GM12865 (cell line): Measurements from ENCODE around the gene PANX2.

Source experiments
- DNase-seq: peaks from one replicate; pipeline ENCODE4 v3.0.0; 2010; ENCODE audit warnings: low read depth
- H3K4me3 ChIP-seq: 2 replicates; pipeline ENCODE4 v1.5.1; 2011; ENCODE audit warnings: mild to moderate bottlenecking, low read depth, low read length, control low read depth
- TF ChIP-seq, protein P1 (sequence below): IDR thresholded peaks from 2 replicates; pipeline ENCODE4 v1.5.1; 2011; ENCODE audit warnings: low read length, control low read depth, low read depth, inconsistent platforms; ENCODE audit not compliant: insufficient read depth; ENCODE audit errors: missing control alignments

Gene PANX2

DNA sequence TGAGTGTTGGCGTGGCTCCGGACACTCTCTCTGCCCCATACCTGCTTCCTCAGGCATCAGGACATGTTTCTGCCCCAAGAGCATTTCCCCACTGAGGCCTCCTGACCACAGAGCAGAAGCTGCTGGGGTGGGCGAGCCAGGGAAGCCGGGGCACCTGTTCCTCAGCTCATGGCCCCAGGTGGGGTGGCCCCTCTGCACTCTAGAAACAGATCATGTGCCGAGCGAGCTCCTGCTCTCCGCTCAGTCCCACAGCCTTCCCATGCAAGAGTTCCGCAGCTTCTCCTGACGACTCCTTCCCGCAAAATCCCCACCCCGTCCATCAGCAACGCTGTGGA is 22.4 kb upstream of the PANX2 start:
- TF ChIP-seq, protein P1, sequence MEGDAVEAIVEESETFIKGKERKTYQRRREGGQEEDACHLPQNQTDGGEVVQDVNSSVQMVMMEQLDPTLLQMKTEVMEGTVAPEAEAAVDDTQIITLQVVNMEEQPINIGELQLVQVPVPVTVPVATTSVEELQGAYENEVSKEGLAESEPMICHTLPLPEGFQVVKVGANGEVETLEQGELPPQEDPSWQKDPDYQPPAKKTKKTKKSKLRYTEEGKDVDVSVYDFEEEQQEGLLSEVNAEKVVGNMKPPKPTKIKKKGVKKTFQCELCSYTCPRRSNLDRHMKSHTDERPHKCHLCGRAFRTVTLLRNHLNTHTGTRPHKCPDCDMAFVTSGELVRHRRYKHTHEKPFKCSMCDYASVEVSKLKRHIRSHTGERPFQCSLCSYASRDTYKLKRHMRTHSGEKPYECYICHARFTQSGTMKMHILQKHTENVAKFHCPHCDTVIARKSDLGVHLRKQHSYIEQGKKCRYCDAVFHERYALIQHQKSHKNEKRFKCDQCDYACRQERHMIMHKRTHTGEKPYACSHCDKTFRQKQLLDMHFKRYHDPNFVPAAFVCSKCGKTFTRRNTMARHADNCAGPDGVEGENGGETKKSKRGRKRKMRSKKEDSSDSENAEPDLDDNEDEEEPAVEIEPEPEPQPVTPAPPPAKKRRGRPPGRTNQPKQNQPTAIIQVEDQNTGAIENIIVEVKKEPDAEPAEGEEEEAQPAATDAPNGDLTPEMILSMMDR, result no peak
- no peak for DNase-seq
- H3K4me3 ChIP-seq, result no peak overlapping the region

DNA sequence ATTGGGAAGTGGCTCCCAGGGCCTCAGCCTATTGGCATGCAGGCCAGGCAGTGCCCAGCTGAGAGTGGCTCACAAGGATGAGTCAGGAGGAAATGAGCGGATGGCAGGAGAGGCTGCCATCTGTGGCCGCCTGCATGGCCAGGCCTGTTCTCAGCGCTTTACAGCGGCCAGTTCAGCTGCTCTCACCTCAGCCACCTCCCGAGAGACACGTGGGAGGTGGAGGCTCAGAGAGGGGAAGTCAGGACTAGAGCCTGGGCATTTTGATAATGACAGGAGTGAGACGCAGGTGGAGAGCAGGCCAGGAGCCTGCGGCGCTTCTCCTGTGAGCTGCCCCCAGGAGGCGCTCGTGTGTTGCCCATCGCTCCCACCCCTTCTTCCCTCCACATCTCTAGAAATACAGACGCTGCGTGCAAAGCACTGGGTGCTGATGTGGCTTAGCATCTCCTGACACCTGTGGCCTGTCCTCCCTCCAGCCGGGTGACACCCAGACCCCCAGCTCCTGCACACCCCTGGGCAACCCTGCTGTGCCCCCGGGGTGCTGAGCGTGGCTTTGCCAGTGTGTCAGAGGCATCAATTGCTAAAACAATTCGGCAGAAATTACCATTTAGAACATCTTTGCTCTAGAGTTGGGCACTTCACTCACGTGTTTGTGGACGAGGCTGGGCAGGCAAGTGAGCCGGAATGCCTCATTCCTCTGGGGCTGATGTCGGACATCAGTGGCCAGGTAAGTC is 21.4 kb upstream of the PANX2 start:
- TF ChIP-seq, protein P1, result peak; percentile 97
- DNase-seq, result peak; percentile 83
- H3K4me3 ChIP-seq, result no peak overlapping the region

DNA sequence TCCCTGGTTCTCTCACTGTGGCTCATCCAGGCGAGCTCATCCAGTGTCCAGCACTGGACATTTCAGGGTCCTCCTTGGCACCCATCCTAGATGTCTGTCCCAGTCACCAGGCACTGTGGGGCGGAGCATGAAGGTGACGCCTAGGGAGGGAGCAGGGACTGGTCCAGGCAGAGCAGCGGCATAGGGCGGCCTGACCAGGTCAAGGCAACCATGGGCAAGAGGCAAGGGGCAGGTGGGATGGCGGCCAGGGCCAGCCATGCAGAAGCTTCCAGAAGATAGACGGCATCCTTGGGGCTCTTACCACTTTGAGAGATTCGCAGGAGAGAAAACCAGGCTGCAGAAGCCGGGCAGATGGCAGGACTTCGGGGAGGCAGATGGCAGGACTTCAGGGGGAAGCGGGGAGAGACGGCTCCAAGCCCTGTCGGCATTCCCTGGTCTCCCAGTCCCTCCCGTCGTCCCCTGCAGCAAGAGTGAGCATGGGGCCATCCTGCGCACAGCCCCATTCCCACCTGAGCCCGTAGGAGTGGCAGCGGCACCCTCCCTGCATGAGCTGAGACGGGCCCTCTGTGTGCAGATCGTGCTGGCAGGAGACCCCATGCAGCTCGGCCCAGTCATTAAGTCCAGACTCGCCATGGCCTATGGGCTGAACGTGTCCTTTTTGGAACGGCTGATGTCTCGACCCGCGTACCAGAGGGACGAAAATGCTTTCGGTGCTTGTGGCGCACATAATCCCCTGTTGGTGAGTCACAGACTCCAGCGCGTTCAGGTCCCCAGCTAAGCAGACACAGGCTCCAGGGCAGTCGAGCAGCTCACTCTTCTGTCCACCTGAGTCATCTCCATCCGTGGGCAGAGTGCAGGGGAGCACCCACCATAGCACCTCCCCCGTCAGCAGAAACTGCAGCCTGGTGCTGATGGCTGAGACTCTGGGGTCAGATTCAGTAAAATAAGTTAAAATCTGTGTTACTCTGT is 20.1 kb upstream of the PANX2 start:
- DNase-seq, result no peak
- H3K4me3 ChIP-seq, result no peak overlapping the region
- TF ChIP-seq, protein P1, result no peak

DNA sequence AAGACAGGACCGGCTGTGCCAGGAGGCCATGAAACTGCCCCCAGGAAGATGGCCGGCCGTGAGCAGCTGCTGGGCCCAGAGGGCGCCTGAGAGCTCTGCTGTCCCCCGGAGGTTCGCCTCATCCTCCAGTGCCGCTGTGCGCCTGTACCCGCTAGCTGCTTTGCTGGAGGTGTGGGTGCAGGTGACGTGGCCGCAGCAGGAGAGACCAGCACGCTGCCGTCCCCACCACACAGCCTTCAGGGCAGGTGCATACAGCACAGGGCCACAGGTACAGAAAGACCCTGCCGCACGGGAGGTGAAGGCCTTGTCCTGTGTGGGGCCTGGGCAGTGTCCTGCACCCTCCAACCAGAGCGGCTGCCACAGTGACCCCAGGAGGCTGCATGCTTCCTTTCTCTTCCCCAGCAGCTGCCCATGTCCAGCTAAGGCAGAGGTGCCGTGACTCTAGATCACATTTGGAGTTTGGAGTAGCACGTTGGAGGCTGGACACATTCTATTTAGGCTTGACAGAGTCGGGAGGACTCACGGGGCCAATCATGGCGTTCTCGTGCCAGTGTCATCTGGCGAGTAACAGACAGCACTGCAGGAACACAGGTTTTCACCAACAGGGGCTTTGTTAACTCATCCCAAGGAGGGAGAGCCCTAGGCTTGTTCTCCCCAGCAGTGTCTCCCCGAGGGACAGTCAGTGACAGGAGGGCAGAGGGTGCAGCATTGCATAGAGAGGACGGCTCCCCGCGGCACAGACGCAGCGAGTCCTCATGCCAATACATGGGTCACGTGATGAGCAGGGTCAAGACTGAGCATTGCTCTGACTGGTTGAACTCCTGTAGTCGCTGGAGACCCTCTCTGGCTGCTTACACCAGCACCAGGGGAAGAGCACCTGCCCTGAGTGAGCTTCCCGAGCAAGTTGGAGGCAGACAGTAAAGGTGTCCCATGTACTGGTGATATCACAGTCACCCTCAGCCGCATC is 18.7 kb upstream of the PANX2 start:
- no peak for DNase-seq
- no peak overlapping the region for H3K4me3 ChIP-seq
- TF ChIP-seq, protein P1, result no peak

DNA sequence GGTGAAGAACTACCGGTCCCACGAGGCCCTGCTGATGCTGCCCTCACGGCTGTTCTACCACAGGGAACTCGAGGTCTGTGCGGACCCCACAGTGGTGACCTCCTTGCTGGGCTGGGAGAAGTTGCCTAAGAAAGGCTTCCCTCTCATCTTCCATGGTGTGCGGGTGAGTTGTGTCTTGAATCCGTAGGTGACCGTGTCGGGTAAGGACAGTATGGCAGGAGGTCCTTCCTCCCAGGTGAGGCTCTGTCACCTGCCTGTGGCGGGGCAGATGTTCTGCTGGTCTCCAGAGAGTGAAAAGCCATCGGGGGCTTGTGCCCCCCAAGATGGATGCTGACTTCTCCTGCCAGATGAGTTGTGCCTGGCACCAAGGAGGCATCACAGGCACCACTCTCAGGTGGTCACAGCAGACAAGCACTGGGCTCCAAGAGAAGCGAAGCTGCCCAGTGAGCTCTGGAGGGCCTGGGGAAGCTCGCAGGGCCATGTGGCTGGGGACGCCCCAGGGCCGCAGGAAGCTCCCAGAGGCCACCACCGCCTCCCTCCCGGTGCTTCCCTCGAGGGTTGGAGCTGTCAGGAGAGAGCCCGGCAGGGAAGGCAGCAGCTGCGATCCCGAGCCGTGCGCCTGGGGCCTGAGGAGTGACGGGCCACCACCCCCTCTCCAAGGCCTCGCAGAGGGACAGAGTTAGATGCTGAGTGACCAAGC is 17.3 kb upstream of the PANX2 start:
- no peak for DNase-seq
- H3K4me3 ChIP-seq, result no peak overlapping the region
- TF ChIP-seq, protein P1, result no peak

DNA sequence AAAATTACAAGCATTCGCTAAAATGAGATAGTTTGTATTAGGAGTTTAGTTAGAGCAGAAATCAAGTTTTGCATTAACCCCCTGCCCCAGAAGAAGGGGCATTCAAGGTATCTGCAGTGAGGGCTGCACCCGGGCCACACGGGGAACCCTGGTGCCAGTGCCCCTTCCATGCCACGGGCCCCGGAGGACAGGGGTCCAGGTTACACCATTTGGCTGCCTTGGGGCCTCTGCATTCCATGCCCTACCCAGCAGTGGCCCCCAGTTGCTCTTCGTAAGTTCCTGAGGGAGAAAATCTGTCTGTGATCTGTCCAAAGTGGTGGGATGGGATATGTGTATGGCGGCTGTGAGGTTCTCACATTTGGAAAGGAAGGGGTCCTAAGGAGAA is 16.8 kb upstream of the PANX2 start:
- DNase-seq, result no peak
- H3K4me3 ChIP-seq, result no peak overlapping the region
- TF ChIP-seq, protein P1, result no peak
